HEK293T (cell line): ENCODE results near the gene TSEN34.

ENCODE experiments used
- ARNT ChIP-seq: fragments of 450-650 bp; IDR thresholded peaks from 2 replicates; pipeline ENCODE4 v1.6.1; 2017; ENCODE audit warnings: mild to moderate bottlenecking
- BHLHE40 ChIP-seq: fragments of 450-650 bp; IDR thresholded peaks from 2 replicates; pipeline ENCODE4 v1.6.1; 2016; ENCODE audit warnings: mild to moderate bottlenecking, moderate library complexity, borderline replicate concordance
- CTBP1 ChIP-seq: fragments of 450-650 bp; IDR thresholded peaks from 2 replicates; pipeline ENCODE4 v1.6.1; 2016; ENCODE audit warnings: borderline replicate concordance
- ELF4 ChIP-seq: fragments of 450-650 bp; IDR thresholded peaks from 2 replicates; pipeline ENCODE4 v1.6.1; 2017; ENCODE audit warnings: antibody characterized with exemption
- FOXA1 ChIP-seq: fragments of 450-650 bp; IDR thresholded peaks from 2 replicates; pipeline ENCODE4 v1.6.1; 2016; ENCODE audit warnings: mild to moderate bottlenecking
- FOXK2 ChIP-seq: fragments of 450-650 bp; IDR thresholded peaks from 2 replicates; pipeline ENCODE4 v1.6.1; 2016; ENCODE audit warnings: mild to moderate bottlenecking
- FOXM1 ChIP-seq: fragments of 450-650 bp; IDR thresholded peaks from 2 replicates; pipeline ENCODE4 v1.6.1; 2017; ENCODE audit warnings: mild to moderate bottlenecking, borderline replicate concordance
- L3MBTL2 ChIP-seq: fragments of 450-650 bp; conservative IDR thresholded peaks from 2 replicates; pipeline ENCODE4 v1.6.1; 2016; ENCODE audit warnings: mild to moderate bottlenecking
- LEF1 ChIP-seq: fragments of 450-650 bp; IDR thresholded peaks from 2 replicates; pipeline ENCODE4 v1.6.1; 2017; ENCODE audit warnings: mild to moderate bottlenecking, borderline replicate concordance
- SP1 ChIP-seq: fragments of 450-650 bp; IDR thresholded peaks from 2 replicates; pipeline ENCODE4 v1.6.1; 2017
- SUZ12 ChIP-seq: fragments of 450-650 bp; IDR thresholded peaks from 2 replicates; pipeline ENCODE4 v1.6.1; 2016; ENCODE audit warnings: mild to moderate bottlenecking

DNA sequence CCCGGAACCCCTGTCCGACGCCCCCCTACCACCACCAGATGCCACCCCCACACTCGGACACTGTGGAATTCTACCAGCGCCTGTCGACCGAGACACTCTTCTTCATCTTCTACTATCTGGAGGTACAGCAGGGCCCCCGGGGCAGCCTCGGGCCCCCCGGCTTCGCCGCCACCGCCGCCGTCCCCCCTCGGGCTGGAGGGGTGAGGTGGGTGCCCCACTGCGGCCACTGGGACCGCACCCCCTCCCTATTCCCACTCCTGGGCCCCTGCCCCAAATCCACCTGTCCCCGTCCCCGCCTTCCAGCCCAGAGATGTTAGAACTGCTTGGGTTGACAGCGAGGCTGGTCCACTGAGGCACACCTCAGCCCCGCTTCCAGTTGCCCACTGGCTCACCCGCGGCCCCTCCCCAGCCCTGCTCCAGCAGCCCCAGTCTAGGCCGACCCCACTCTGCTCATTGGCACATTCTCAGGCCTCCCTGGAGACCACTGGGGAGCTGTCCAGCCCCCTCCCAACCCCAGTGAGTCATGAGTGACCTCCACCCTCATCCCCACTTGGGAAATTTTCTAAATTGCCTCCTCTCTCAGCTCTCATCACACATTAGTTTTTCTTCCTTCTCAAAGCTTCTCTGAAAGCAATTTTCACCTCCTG is 38.1 kb upstream of the TSEN34 start:
- TF ChIP-seq ELF4: no peak
- no peak for TF ChIP-seq FOXA1
- no peak for TF ChIP-seq SUZ12
- no peak for TF ChIP-seq SP1
- TF ChIP-seq FOXM1: no peak
- no peak for TF ChIP-seq CTBP1
- TF ChIP-seq LEF1: no peak
- no peak for TF ChIP-seq BHLHE40
- TF ChIP-seq FOXK2: no peak
- TF ChIP-seq ARNT: no peak
- no peak for TF ChIP-seq L3MBTL2
